Limb (tissue), 2 donors: ENCODE data around the gene SPEF2.

ENCODE experiments used
- DNase-seq, 2 donors: peaks; one replicate each; pipeline ENCODE4 v3.0.0-alpha.2; 2016; ENCODE audit errors: extremely low spot score in 2 of 2

Gene SPEF2

DNA sequence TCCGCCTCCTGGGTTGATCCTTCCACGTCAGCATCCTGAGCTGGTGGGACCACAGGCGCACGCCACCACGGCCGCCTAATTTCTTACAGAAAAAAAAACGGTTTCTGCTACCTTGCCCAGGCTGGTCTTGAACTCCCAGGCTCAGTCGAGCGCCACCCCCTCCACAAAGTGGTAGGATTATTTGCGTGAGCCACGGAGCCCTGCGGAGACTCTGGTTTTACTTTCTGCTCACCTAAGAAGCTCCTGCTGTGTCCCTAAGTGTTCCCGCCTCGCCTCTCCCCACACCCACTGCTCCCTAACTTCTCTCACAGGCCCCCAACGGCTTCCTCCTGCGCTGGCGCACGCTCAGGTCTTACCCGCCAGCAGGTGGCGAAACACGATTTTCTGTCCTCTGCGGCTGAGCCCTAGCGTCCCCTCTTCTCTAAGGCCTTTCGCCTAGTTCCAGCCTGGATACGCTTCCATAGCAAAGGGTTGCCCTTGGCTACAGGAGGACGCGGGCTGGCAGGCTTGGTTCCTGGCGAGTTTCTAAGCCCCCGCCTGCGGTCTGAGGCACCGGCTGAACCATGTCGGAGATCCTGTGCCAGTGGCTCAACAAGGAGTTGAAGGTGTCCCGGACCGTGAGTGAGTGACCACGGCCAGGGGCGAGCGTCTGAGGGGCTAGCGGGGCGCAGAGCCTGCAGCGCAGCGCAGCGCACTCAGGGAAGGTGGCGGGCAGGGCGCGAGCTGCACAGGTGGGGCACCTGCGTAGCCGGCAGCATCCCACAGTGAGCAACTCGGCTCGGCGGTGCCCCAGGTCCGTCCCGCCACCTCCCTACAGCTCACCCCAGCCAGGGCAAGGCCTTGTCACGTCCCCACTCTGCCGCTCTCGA is at the start of gene SPEF2:
TSS of gene SPEF2 (plus strand) at position 429 of the 869 bp plus-strand sequence. CDS start at position 564, 135 bp downstream.
- DNase-seq: peak; percentile 88 to 91

GRCh38 chr5:35575578-35575977 is 42.1 kb upstream of the SPEF2 start:
- DNase-seq: no peak

DNA sequence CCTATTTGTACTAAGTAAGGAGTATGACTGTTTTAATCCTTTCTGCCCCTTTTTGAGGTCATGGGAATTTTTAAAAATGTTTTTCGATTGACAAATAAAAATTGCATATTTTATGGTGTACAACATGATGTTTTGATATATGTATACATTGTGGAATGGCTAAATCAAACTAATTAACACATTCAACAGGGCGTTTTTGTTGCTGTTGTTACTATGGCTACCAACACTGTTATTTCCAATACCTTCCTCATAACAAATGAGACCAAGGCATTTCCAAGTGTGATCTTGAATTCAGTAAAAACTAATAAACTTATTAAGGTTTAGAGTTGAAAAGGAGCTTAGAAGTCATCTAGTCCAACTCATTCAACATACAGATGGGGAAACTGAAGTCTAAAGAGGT is 30.2 kb upstream of the SPEF2 start:
- no peak for DNase-seq

- DNase-seq: no peak
These were observed 24.3 kb upstream of the SPEF2 start for GRCh38 chr5:35593338-35593737.

- no peak for DNase-seq
These were observed 18.8 kb upstream of the SPEF2 start for GRCh38 chr5:35598707-35599370.

DNA sequence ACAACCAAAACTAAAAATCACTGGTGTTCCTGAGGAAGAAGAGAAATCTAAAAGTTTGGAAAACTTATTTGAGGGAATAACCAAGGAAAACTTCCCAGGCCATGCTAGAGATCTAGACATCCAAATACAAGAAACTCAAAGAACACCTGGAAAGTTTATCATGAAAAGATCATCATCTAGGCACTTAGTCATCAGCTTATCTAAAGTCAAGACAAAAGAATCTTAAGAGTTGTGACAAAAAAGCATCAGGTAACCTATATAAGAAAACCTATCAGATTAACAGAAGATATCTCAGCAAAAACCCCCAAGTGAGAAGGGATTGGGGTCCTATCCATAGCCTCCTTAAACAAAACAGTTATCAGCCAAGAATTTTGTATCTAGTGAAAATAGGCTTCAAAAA is 17.1 kb upstream of the SPEF2 start:
- no peak for DNase-seq

- no peak for DNase-seq
These were observed 8.5 kb upstream of the SPEF2 start for GRCh38 chr5:35608881-35609779.

- no peak for DNase-seq
These were observed 616 bp upstream of the SPEF2 start for GRCh38 chr5:35617060-35617434.

DNA sequence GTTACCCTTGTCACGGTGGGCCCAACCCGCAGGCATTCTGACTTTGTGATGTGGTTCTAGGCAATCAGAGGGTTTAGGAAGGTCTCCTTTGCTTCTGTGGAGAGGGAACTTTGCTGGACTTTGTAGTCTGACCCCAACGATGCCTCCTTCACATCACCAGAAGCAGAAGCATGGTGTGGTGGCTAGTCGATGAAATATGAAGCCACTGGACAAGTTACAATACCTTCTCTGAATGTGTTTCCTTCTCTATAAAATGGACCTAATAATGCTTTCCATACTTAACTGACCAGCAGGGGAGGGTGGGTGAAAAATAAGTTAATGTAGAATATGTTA is 607 bp downstream of the SPEF2 start:
- no peak for DNase-seq

GRCh38 chr5:35618781-35619180 is 1.1 kb downstream of the SPEF2 start:
- DNase-seq: no peak

DNA sequence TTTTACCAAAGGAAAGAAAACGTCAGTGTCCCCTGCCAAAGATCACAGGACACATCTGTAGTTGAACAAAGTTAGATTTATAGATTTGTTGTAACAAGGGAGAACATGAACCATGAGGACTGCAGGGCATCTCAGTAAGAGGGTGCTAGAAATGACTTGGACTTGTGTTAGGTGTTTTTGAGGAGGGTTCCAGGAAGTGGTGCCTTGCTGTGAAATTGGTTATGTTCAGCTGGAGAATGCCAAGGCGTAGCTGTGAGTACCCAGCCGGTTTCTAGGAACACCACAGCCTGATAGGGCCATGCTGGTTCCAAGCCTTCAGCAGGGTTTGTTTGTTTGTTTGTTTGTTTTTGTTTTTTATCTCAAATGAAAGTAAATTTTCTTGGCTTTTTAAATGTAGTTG is 5.3 kb downstream of the SPEF2 start:
- DNase-seq: no peak

- DNase-seq: no peak
These were observed 6.3 kb downstream of the SPEF2 start for GRCh38 chr5:35623991-35624390.

GRCh38 chr5:35626108-35626507 is 8.4 kb downstream of the SPEF2 start:
- no peak for DNase-seq

GRCh38 chr5:35626553-35626952 is 8.9 kb downstream of the SPEF2 start:
- no peak for DNase-seq

DNA sequence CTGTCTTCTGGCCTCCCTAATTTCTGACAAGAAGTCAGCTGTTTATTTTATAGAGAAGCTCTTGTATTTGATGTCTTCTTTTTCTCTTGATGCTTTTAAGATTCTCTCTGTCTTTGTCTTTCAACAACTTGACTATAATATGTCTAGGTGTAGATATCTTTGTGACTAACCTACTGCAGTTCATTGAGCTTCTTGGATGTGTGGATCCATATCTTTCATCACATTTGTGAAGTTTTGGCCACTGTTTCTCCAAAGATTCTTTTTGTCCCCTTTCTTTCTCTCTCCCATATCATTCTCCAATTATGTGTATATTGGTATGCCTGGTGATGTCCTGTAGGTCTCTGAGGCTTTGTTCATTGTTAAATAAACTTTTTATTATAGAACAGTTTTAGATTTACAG is 16.7 kb downstream of the SPEF2 start:
- DNase-seq: no peak

- no peak for DNase-seq
These were observed 23.0 kb downstream of the SPEF2 start for GRCh38 chr5:35640623-35641022.

DNA sequence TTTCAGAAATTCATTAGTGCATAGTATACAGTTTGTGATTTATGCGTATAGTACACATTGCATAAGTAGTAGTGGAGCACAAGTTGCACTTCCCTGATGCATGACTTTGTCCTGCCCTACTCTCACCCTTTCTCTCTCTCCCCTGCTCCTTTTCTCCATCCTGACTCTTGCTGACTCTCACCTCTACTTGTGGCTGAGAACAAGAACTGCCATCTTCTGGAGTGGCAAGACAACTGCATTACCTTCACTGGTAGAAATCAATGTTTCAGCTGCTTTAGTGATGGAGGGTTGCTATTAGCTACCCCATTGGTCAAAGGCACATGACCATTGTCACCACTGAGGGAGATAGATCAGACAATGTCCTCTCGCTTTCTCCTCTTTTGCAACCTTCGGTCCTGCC is 26.9 kb downstream of the SPEF2 start:
- no peak for DNase-seq

- no peak for DNase-seq
These were observed 29.5 kb downstream of the SPEF2 start for GRCh38 chr5:35647128-35647527.

GRCh38 chr5:35647712-35648111 is 30.0 kb downstream of the SPEF2 start:
- DNase-seq: no peak

DNA sequence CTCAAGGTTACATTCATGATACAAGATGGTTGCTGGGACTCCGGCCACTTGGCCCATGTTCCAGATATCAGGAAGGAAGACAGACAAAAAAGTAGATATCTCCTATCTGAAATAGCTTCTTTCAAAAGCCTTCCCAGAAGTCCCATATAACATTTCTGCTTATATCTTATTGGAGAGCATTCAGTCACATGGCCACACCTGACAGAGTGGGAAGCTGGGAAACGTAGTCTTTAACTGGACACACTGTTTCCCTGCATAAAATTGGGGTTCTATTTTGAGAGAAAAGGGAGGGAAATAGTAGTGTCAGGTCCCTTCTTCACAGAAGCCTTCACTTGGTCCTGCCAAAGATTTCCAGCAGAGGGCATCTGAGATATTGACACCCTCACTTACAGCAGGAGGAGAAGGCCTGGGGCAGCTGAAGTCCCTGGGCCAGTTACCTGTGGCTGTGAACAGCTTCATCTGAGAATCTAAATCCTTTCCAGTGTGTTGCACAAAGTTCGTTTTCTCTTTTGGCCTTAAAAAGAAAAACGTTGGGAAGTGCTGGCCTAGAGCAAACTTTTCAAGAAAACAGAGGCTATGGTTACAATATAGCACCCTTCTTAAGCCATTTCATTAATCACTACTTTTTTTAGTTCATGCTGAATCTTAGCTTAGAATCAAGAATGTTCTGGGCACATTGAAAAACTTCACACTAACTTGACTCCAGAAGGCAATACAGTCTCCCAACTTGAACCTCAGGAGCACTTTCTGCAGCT is 33.5 kb downstream of the SPEF2 start:
- DNase-seq: no peak

- DNase-seq: no peak
These were observed 39.1 kb downstream of the SPEF2 start for GRCh38 chr5:35656721-35657120.
